Psoas muscle (tissue), 8 donors: ENCODE results near the gene PBX2. TPM values are rescaled to one million over a fixed set of nuclear protein-coding genes. Genes with fewer than 3 reads are reported as not detected.

Source experiments
- ATAC-seq, 4 donors: fragments of 200-7000 bp; cut with Tn5 transposase; one replicate each; pipeline ENCODE4 v1.9.1; 2020; ENCODE audit warnings: moderate library complexity in 3 of 4, mild to moderate bottlenecking in 2 of 4
- DNase-seq, 2 donors: peaks; one replicate each; pipeline ENCODE4 v3.0.0-alpha.2; 2020
- H3K27ac ChIP-seq: fragments of 200-600 bp; one replicate; pipeline ENCODE4 v1.8.0; 2022
- H3K27me3 ChIP-seq, 3 donors: fragments of 200-600 bp in 1 of 3; one replicate each; pipeline versions ENCODE4 v1.6.1 to v1.8.0; 2013 to 2022; ENCODE audit warnings: low read length in 2 of 3, mild to moderate bottlenecking in 2 of 3, moderate library complexity in 1 of 3; ENCODE audit not compliant: insufficient read depth in 3 of 3
- H3K36me3 ChIP-seq, 2 donors: fragments of 200-600 bp in 1 of 2; one replicate each; pipeline versions ENCODE4 v1.6.1 to v1.8.0; 2013 to 2022; ENCODE audit warnings: low read depth in 1 of 2, mild to moderate bottlenecking in 1 of 2, moderate library complexity in 1 of 2; ENCODE audit not compliant: insufficient read depth in 1 of 2
- H3K4me1 ChIP-seq: fragments of 200-600 bp; one replicate; pipeline ENCODE4 v1.8.0; 2022
- H3K4me3 ChIP-seq: fragments of 200-600 bp; one replicate; pipeline ENCODE4 v1.8.0; 2022; ENCODE audit warnings: mild to moderate bottlenecking
- H3K9me3 ChIP-seq: fragments of 200-600 bp; one replicate; pipeline ENCODE4 v1.8.0; 2022
- WGBS, 3 donors: extraction: QIAGEN DNeasy Blood & Tissue Kit; methylation state at CpG; one replicate each; pipeline versions ENCODE4 v1.1.6 to v1.1.7; 2013; 5-methylcytosine and 5-hydroxymethylcytosine counted together
- intact Hi-C, 2 donors: fragments of 100-400 bp; cut with DNase I; formaldehyde crosslinking; loops; one replicate each; pipeline versions ENCODE4 v1.11.0 to v1.14.2; 2022
- long read RNA-seq, 2 donors: library from polyadenylated mRNA; unstranded; transcript quantifications; one replicate each; pipeline ENCODE4 v2.0.0, GENCODE V29; 2021
- polyA plus RNA-seq, 3 donors: library from polyadenylated mRNA; stranded (reverse); fragments of 200-250 nt; gene quantifications; one replicate each; pipeline ENCODE4 v1.2.3, GENCODE V29; 2013
- total RNA-seq, 4 donors: library from RNA; stranded (reverse); fragmentation: NEBNext Ultra II Directional in 2 of 4; extraction: Animal tissue kit (Norgen Biotek cat#: 25700) in 2 of 4; gene quantifications; one replicate each; pipeline versions ENCODE4 v1.2.1 to v1.2.4, GENCODE V29; 2021 to 2023
- TF ChIP-seq, protein P1 (sequence below): fragments of 200-600 bp; IDR thresholded peaks from one replicate; pipeline ENCODE4 v1.8.0; 2022; ENCODE audit warnings: antibody characterized with exemption
- donor health status: healthy with polysubstance abuse.
- donor health status: DM: no; HTN: no; CAD: no; lungs with moderate emphysema.
- donor health status: Bipolar disorder and iron deficiency.
- donor health status: healthy.
- donor health status: DM: yes; HTN: yes; CAD: no.
- donor health status: DM: no; HTN: no; CAD: no.
- donor health status: DM: no; HTN: no; CAD: no.
- donor health status: DM: yes; HTN: yes; CAD: no.

PBX2 gene
- 10 to 100 TPM; 36.1 to 46.7 (median 37.5) TPM for total RNA-seq
- polyA plus RNA-seq, result 10 to 100 TPM; 20.4 to 27.4 (median 22.1) TPM
- long read RNA-seq, donor 1, transcript PBX2-201 (9 exons, 3,205 nt), result major isoform, 13 of 14 reads
- long read RNA-seq, donor 1, partial matches to known transcripts, result 0 of 14 reads
- long read RNA-seq, donor 1, other reads (novel, unspliced or antisense), result 1 of 14 reads
- long read RNA-seq, donor 2, partial matches to known transcripts, result 3 of 8 reads
- long read RNA-seq, donor 2, other reads (novel, unspliced or antisense), result 1 of 8 reads

- peak; percentile 76 to 82 (median 78) for ATAC-seq
- Histone ChIP-seq H3K27me3 (no peaks in the 10 kb centered on the region), H3K4me3 (peak within 1 kb of the TSS; percentile 77), H3K9me3 (no peaks in the 10 kb centered on the region), H3K4me1 (peaks cover 20% of the 10 kb centered on the region), H3K27ac (peak within 1 kb of the TSS; percentile 91), H3K36me3 (peaks cover 0 to 21% of the 10 kb centered on the region in 2 donors)
- 0 to 2% (median 1%) methylated on average over 15 to 23 of the region's 23 CpGs for WGBS, 3 donors
- TF ChIP-seq, protein P1, sequence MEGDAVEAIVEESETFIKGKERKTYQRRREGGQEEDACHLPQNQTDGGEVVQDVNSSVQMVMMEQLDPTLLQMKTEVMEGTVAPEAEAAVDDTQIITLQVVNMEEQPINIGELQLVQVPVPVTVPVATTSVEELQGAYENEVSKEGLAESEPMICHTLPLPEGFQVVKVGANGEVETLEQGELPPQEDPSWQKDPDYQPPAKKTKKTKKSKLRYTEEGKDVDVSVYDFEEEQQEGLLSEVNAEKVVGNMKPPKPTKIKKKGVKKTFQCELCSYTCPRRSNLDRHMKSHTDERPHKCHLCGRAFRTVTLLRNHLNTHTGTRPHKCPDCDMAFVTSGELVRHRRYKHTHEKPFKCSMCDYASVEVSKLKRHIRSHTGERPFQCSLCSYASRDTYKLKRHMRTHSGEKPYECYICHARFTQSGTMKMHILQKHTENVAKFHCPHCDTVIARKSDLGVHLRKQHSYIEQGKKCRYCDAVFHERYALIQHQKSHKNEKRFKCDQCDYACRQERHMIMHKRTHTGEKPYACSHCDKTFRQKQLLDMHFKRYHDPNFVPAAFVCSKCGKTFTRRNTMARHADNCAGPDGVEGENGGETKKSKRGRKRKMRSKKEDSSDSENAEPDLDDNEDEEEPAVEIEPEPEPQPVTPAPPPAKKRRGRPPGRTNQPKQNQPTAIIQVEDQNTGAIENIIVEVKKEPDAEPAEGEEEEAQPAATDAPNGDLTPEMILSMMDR, result no peak
- peak; percentile 89 to 95 for DNase-seq
- intact Hi-C loops, result loop anchor here in 1 of 2 donors (10.0 kb wide), 1 partner anchor 1005 kb away; the partner anchor contains the start of gene COL11A2
Measured at GRCh38 chr6:32190054-32190851, at the start of gene PBX2. Gene PBX2 (minus strand): TSS chr6:32190202. CDS start chr6:32189915, 287 bp downstream.

DNA sequence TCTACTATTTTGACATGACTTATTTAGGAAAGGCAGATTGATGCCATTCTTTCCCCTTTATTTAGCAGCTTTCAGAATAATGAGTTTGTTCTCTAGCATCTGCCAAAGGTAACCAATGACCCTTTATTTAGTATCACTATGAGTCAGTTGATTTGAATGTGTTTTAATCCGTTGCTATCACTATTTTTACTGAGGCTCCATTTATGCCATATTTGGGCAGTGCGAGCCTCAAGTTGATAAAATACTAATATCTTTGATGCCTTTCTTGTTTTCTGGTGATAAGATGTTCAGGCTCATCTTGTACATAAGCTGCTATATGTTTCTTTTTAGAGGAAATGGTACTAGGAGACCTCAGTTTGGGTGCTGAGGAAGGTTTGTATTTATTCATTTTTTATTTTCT lies 49.5 kb upstream of the PBX2 start:
- DNase-seq, result no peak
- Histone ChIP-seq H3K9me3 (no peaks in the 10 kb centered on the region), H3K4me1 (peaks cover 3% of the 10 kb centered on the region), H3K27ac (no peak overlapping the region), H3K4me3 (no peak overlapping the region), H3K36me3 (no peaks in the 10 kb centered on the region), H3K27me3 (no peaks in the 10 kb centered on the region)
- ATAC-seq, result no peak
- TF ChIP-seq, protein P1, result no peak
- WGBS, 3 donors, result 75 to 76% (median 75%) methylated on average over 2 of the region's 2 CpGs
- intact Hi-C loops, result no loop called here

DNA sequence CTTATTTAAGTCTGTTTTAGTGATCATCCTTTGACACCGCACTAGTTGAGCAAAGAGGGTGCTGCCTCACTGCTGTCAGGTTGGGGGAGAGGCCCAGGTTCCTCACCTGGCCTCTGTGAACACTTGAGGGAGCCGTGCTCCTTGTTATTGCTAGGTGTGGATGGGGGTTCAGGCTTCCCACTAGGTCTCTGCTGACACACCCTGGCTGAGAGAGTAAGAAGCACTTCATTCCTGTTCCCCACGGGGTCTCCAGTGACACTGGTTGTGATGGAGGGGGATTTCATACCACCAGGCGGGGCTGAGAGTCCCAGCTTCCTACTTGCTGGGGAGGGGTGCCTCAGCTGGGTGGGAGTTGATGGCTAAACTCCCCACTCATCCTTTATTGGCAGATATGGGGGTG lies 44.9 kb upstream of the PBX2 start:
- H3K4me3 ChIP-seq, result no peak overlapping the region
- intact Hi-C loops, result no loop called here
- TF ChIP-seq, protein P1, result no peak
- no peaks in the 10 kb centered on the region for H3K4me1 ChIP-seq
- no peaks in the 10 kb centered on the region for H3K9me3 ChIP-seq
- WGBS, 3 donors, result 38 to 56% (median 48%) methylated on average over 4 of the region's 4 CpGs
- DNase-seq (no peak), ATAC-seq (no peak)
- H3K27me3 ChIP-seq, result no peaks in the 10 kb centered on the region
- H3K36me3 ChIP-seq, result no peaks in the 10 kb centered on the region
- peak overlapping the region; percentile 21 for H3K27ac ChIP-seq

DNA sequence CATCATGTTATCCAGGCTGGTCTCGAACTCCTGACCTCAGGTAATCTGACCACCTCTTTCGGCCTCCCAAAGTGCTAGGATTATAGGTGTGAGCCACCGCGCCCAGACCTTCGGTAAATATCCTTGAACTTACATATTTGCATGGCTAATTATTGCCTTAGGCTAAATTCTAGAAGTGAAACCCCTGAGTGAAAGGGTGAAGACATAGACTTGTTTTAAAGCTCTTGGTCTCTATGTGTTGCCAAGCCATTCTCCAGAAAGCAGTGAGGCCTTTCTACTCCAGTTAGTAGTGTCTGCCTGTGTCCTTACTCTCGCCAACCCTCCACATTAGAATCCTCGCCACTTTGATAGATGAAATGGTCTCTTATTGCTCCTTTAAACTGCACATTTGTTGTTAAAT lies 36.4 kb upstream of the PBX2 start:
- H3K4me3 ChIP-seq, result no peak overlapping the region
- H3K36me3 ChIP-seq, result no peaks in the 10 kb centered on the region
- H3K27me3 ChIP-seq, result no peaks in the 10 kb centered on the region
- ATAC-seq (no peak), DNase-seq (no peak)
- no peaks in the 10 kb centered on the region for H3K4me1 ChIP-seq
- intact Hi-C loops, result no loop called here
- WGBS, 3 donors, result 90 to 93% (median 92%) methylated on average over 7 of the region's 7 CpGs
- no peaks in the 10 kb centered on the region for H3K9me3 ChIP-seq
- TF ChIP-seq, protein P1, result no peak
- H3K27ac ChIP-seq, result no peak overlapping the region
